M059J (cell line): ENCODE measurements around the gene SYT9. TPM values are rescaled to one million over a fixed set of nuclear protein-coding genes. Genes with fewer than 3 reads are reported as not detected.
"Not testable (repeated sequence)": the region's sequence is repeated elsewhere in the genome, so short reads cannot be mapped to it uniquely, and the experiment has no call there.

Experiments used
- DNase-seq: peaks from one replicate; pipeline ENCODE4 v3.0.0-alpha.2; 2012; ENCODE audit warnings: low read depth
- total RNA-seq: library from RNA; depleted of rRNA; stranded (reverse); fragments of >200 nt; shearing (Covaris generic); gene quantifications from 2 replicates; pipeline ENCODE4 v1.2.3, GENCODE V29; 2014; rRNA removed

SYT9 gene
- total RNA-seq, 1 experiment from 2014 or later, result 0.59 TPM

GRCh38 chr11:7506243-7506642 lies 254.5 kb downstream of the SYT9 start:
- no peak for DNase-seq

DNA sequence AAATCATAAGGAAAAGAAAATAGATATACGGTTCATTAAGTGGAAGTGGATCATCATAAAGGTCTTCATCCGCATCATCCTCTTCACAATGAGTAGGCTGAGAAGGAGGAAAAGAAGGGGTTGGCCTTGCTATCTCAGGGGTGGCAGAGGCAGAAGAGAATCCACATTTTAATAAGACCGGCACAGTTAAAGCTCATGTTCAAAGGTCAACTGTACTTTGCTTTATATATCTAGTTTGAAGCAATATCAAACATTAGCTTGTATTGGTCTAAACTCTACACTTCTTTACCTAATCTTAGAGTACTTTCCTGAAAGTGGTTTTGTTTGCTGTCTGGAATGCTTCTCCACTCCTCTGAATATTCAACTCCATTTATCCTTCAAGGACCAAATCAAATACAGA lies 256.4 kb downstream of the SYT9 start:
- no peak for DNase-seq

DNA sequence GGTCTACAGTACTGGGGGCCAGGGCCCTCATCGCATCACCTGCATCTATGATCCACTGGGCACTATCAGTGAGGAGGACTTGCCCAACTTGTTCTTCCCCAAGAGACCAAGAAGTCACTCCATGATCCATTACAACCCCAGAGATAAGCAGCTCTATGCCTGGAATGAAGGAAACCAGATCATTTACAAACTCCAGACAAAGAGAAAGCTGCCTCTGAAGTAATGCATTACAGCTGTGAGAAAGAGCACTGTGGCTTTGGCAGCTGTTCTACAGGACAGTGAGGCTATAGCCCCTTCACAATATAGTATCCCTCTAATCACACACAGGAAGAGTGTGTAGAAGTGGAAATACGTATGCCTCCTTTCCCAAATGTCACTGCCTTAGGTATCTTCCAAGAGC lies 258.3 kb downstream of the SYT9 start:
- DNase-seq, result no peak

GRCh38 chr11:7511401-7511800 lies 259.7 kb downstream of the SYT9 start:
- no peak for DNase-seq

GRCh38 chr11:7512525-7513233 lies 261.0 kb downstream of the SYT9 start:
- no peak for DNase-seq

- peak; percentile 71 for DNase-seq
Observed at GRCh38 chr11:7513234-7514098, 261.8 kb downstream of the SYT9 start, which contains the start of gene PPFIBP2. TSS of gene PPFIBP2 (plus strand) at chr11:7513999. CDS start at chr11:7549476, 35,477 bp downstream.

DNA sequence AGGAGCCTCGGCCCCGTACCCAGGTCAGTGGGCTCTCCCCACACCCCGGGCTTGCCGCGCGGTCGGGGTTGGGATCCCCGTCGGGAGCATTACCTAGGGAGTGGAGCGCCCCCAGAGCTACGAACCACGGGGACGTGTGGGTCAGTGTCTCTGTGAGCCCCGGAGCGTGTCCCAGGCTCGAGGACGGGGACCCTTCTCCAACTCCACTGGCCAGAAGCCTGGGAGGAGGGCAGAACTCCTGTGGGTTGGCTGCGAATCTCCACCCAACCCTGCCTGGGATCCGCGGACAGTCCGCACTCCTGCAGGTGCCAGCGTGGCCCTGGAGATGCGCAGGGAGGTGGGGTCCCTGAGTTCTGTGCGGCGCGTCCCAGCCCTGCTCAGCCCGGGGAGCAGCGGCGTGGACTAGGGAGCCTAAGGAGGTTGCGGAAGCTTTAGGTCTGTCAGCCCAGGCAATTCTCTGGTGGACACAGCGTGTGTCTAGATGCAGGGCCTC lies 262.4 kb downstream of the SYT9 start:
- DNase-seq, result no peak

DNA sequence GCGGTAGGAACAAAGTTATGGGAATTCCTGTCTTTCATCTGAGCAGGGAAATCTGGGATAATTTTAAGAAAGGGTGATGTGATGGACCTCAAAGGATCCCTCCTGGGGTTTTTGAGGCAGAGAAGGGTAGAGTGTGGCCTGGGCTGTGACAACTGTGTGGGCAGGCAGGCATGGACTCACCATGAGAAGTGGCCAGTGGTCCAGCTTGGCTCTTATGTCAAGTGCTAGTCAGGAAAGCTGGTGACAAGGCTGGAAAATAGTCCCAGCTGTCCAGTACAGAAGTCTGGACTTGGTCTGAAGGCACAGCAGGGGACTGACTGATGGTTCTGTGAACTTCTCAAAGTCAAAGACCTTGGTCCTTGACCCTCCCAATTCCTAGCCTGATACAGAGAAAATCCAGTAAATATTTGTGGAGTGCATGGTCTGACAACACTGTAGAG lies 263.8 kb downstream of the SYT9 start:
- no peak for DNase-seq

DNA sequence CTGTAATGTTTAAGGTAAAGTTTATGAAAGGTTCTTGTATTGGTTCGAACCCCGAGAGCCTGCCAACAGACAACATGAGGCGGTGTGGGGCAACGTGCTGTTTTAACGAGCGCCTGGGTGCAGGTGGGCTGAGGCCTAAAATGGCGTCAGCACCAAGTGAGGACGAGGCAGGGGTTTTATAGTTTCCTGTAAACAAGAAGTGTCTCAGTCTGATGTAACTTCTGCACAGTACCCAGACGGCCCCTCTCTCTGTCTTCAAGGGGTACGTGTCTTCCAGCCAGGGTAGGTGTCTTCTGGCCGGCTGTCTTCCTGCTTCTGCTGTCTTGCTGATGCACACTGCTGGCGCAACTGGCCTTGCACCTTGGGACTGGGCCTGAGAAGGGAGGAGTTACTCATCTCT lies 264.8 kb downstream of the SYT9 start:
- DNase-seq, result no peak

DNA sequence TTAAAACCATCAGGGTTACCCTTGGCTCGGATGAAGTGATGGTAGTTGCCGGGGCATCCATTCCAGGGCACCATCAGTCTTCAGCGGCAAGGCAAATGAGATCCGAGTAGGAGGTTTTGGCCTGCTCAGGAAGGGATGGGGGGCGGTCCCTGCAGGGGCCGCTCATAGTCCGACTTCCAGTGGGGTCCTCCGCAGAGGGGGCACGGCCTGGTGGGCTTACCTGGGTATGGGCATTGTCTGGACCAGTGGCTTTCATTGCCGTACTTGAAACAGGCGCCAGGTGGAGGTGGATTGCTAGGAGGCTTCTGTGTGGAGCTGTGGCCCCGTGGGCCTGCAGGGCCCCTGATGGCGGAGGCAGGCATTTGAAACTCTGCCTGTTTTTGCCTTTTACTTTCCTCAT lies 266.0 kb downstream of the SYT9 start:
- DNase-seq, result not testable (repeated sequence)

Other genes with a start within 250 kb of the SYT9 start
- gene ZNF214, start 231.6 kb upstream of the SYT9 start, total RNA-seq, result 1.4 and 6.2 TPM in 2 replicates
- not detected in 2 replicates for gene NLRP14, start 231.4 kb upstream of the SYT9 start, total RNA-seq
- gene RBMXL2, start 162.9 kb upstream of the SYT9 start, total RNA-seq, result not detected in 2 replicates
- gene OLFML1, start 233.6 kb downstream of the SYT9 start, total RNA-seq, result 0.07 and 0.32 TPM in 2 replicates